A549 (cell line): ENCODE data around the gene HRH1.

Experiments used
- BHLHE40 ChIP-seq: IDR thresholded peaks from 2 replicates; pipeline ENCODE4 v1.6.1; 2012; ENCODE audit warnings: low read depth, low read length, inconsistent platforms
- CBX2 ChIP-seq: fragments of 200-600 bp; sonication (generic); IDR thresholded peaks from 2 replicates; pipeline ENCODE4 v1.6.1; 2016; ENCODE audit warnings: low read depth, mild to moderate bottlenecking, borderline replicate concordance
- CHD2 ChIP-seq: fragments of 150-350 bp; IDR thresholded peaks from 2 replicates; pipeline ENCODE4 v1.6.1; 2014; ENCODE audit warnings: low read length; ENCODE audit not compliant: partially characterized antibody
- CTCF ChIP-seq: fragments of >200 bp; sonication (Bioruptor Twin); formaldehyde crosslinking; IDR thresholded peaks from 3 replicates; pipeline ENCODE4 v1.5.1; 2016
- EP300 ChIP-seq, 2 experiments: fragments of >200 bp; sonication (Bioruptor Twin); formaldehyde crosslinking; IDR thresholded peaks; 2 replicates in 1 of 2; 3 replicates in 1 of 2; pipeline ENCODE4 v1.6.1; 2016 to 2017
- ESRRA ChIP-seq: fragments of 150-350 bp; IDR thresholded peaks from 2 replicates; pipeline ENCODE4 v1.6.1; 2014; ENCODE audit warnings: mild to moderate bottlenecking, low read length, borderline replicate concordance
- FOSL2 ChIP-seq, 2 experiments: fragments of 450-650 bp in 1 of 2; fragments of >200 bp in 1 of 2; sonication (Bioruptor Twin) in 1 of 2; formaldehyde crosslinking; IDR thresholded peaks; 2 replicates each; pipeline versions ENCODE4 v1.5.0 to v1.6.1; 2016 to 2020; ENCODE audit warnings: mild to moderate bottlenecking in 1 of 2, moderate library complexity in 1 of 2
- NFE2L2 ChIP-seq: fragments of 150-350 bp; conservative IDR thresholded peaks from 2 replicates; pipeline ENCODE4 v1.6.1; 2014; ENCODE audit warnings: low read length
- POLR2A ChIP-seq: IDR thresholded peaks from 2 replicates; pipeline ENCODE4 v1.6.1; 2012; ENCODE audit warnings: mild to moderate bottlenecking, low read length
- RAD21 ChIP-seq, 2 experiments: fragments of >200 bp in 1 of 2; sonication (Bioruptor Twin) in 1 of 2; formaldehyde crosslinking in 1 of 2; IDR thresholded peaks in 1 of 2; conservative IDR thresholded peaks in 1 of 2; 2 replicates in 1 of 2; 3 replicates in 1 of 2; pipeline ENCODE4 v1.6.1; 2012 to 2018; ENCODE audit warnings: inconsistent platforms in 1 of 2
- RFX5 ChIP-seq: fragments of 450-650 bp; IDR thresholded peaks from 2 replicates; pipeline ENCODE4 v1.7.1; 2014; ENCODE audit warnings: antibody characterized with exemption, mild to moderate bottlenecking, moderate library complexity
- ZSCAN20 ChIP-seq: fragments of 250-450 bp; sonication (Bioruptor Pico); IDR thresholded peaks from 2 replicates; pipeline ENCODE4 v1.8.0; 2022; ENCODE audit warnings: mild to moderate bottlenecking, moderate library complexity

GRCh38 chr3:11238880-11239279 is 84.6 kb downstream of the HRH1 start:
- TF ChIP-seq CBX2 (no peak), BHLHE40 (no peak), CTCF (no peak), ZSCAN20 (CRISPR knock-in tag) (no peak), NFE2L2 (no peak), EP300 (IDR thresholded peaks at IDR 0.05) (no peak), FOSL2 (IDR thresholded peaks at IDR 0.05) (no peak), FOSL2 (CRISPR knock-in tag; IDR thresholded peaks at IDR 0.05) (no peak), RFX5 (no peak), CHD2 (no peak), POLR2A (no peak), RAD21 (conservative IDR thresholded peaks at IDR 0.05 in 1 of 2, IDR thresholded peaks at IDR 0.05 in 1 of 2) (no peak), ESRRA (no peak)
